Measurements from ENCODE around the gene P2RY14. TPM values are rescaled to one million over a fixed set of nuclear protein-coding genes. Genes with fewer than 3 reads are reported as not detected.

Gene P2RY14
- total RNA-seq, 1 donor from 2014 or later, result 0.60 TPM

DNA sequence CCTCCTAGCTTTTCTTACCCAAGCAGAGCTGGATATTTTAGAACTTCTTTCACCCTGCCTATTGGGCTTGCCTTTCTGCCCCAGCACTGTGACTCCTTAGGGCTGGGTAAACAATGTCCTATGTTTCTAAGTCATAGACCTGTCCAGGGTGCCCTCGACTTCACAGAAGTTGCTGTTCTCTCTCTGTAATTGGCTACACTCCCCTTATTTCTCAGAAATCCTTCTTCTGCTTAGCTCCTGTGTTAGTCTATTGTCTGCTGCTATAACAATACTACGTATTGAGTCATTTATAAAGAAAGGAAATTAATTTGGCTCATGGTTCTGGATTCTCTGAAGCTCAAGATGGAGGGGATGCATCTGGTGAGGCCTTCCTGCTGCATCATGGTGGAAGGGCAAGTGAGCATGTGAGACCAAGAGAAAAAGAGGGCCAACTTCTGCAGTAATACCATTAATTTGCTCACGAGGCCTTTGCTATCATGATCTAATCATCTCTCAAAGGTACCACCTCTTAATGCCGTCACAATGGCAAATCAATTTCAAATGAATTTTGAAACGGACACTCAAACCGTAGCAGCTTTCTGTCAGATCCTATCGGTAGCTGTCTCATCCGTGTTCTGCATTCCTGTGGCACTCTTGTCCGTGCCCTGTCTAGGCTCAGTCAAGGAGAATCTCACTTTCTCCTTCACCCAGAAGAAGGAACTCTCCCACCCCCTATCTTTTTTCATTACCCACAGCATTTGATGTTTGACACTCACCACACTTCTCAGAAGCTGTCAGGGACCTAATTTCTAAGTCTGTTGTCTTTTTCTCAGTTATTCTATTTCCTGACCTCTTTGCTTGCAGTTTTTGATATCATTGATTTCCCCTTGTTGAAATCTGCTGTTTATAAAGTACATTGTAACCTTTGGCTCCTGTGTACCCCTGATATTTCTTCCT is 53.0 kb downstream of the P2RY14 start:
- H3K4me3 Mint-ChIP-seq, result no peak overlapping the region
- TF ChIP-seq, protein P1, sequence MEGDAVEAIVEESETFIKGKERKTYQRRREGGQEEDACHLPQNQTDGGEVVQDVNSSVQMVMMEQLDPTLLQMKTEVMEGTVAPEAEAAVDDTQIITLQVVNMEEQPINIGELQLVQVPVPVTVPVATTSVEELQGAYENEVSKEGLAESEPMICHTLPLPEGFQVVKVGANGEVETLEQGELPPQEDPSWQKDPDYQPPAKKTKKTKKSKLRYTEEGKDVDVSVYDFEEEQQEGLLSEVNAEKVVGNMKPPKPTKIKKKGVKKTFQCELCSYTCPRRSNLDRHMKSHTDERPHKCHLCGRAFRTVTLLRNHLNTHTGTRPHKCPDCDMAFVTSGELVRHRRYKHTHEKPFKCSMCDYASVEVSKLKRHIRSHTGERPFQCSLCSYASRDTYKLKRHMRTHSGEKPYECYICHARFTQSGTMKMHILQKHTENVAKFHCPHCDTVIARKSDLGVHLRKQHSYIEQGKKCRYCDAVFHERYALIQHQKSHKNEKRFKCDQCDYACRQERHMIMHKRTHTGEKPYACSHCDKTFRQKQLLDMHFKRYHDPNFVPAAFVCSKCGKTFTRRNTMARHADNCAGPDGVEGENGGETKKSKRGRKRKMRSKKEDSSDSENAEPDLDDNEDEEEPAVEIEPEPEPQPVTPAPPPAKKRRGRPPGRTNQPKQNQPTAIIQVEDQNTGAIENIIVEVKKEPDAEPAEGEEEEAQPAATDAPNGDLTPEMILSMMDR (conservative IDR thresholded peaks at IDR 0.05), result no peak
- H3K36me3 Mint-ChIP-seq, result peaks cover 14% of the 10 kb centered on the region
- H3K4me1 Mint-ChIP-seq (ENCODE audit: unreplicated experiment), result peaks cover 12% of the 10 kb centered on the region
- H3K27ac Mint-ChIP-seq, result no peak overlapping the region
- H3K27me3 Mint-ChIP-seq, result peaks cover 4% of the 10 kb centered on the region
- H3K9me3 Mint-ChIP-seq, result peaks cover 7% of the 10 kb centered on the region
- no peak for DNase-seq (ENCODE audit: extremely low spot score, unreplicated experiment)

DNA sequence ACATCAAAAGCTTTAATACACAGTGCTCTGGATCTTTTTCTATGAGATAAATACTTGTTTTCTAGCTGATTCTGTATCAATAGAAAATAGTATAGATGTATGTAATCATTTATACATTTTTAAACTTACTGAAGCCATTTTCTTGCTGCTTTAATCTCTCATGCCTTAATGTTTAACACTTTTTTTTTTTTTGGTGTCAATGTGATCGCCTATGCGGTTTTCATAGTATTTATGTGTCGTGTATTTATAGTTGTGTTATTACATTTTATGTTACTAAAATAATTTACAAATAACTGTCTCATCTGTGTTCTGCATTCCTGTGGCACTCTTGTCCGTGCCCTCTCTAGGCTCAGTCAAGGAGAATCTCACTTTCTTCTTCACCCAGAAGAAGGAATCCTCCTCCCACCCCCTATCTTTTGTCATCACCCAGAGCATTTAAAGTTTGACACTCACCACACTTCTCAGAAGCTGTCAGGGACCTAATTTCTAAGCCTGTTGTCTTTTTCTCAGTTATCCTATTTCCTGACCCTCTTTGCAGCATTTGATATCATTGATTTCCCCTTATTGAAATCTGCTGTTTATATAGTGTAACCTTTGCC is 54.0 kb downstream of the P2RY14 start:
- H3K36me3 Mint-ChIP-seq, result peaks cover 14% of the 10 kb centered on the region
- H3K27ac Mint-ChIP-seq, result no peak overlapping the region
- DNase-seq (ENCODE audit: extremely low spot score, unreplicated experiment), result no peak
- peaks cover 4% of the 10 kb centered on the region for H3K27me3 Mint-ChIP-seq
- H3K4me1 Mint-ChIP-seq (ENCODE audit: unreplicated experiment), result peaks cover 12% of the 10 kb centered on the region
- no peak overlapping the region for H3K4me3 Mint-ChIP-seq
- TF ChIP-seq, protein P1 (conservative IDR thresholded peaks at IDR 0.05), result no peak
- peaks cover 7% of the 10 kb centered on the region for H3K9me3 Mint-ChIP-seq

DNA sequence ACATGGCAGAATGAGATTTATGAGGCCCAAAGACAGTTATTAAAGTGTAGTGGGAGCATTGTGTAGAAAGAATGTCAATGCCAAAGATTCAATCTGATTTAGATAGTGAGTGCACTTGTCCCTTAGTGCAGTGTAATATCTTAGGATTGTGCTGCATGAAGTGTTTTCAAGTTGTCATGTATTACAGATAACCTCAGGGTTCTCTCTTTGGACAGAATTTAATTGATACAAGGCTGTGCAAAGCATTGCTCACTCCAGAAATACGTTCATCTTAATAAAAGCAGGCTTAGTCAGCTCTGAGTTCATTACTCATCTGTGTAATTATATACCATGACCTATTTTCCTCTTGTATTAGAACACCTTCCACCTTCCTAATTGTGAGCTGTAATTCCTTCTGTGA is 59.3 kb downstream of the P2RY14 start:
- no peak overlapping the region for H3K27ac Mint-ChIP-seq

DNA sequence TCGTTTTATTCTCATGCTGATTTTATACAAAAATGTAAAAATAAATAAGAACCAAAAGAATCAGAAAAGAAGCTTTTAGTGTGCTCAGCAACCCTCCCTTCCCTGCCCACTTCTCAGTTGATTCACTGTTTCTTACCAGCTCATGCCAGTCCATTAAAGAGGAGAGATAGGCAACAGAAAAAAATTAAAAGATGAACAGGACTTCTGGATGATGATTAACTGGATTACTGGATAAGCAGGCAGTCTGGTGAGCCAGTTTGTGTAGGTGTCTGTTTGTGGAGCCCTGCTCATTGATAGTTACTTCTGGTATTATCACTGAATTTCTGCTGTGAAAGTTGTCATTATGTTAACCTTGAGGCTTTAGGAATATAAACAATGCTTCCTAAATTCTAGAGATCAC is 60.2 kb downstream of the P2RY14 start:
- no peak for DNase-seq (ENCODE audit: extremely low spot score, unreplicated experiment)
- H3K9me3 Mint-ChIP-seq, result peaks cover 7% of the 10 kb centered on the region
- peaks cover 14% of the 10 kb centered on the region for H3K36me3 Mint-ChIP-seq
- peaks cover 4% of the 10 kb centered on the region for H3K27me3 Mint-ChIP-seq
- TF ChIP-seq, protein P1 (conservative IDR thresholded peaks at IDR 0.05), result no peak
- H3K4me1 Mint-ChIP-seq (ENCODE audit: unreplicated experiment), result no peaks in the 10 kb centered on the region
- H3K4me3 Mint-ChIP-seq, result no peak overlapping the region
- H3K27ac Mint-ChIP-seq, result no peak overlapping the region

More for the DNA sequence above, 59.3 kb downstream of the P2RY14 start:
- H3K4me3 Mint-ChIP-seq, result no peak overlapping the region
- TF ChIP-seq, protein P1 (conservative IDR thresholded peaks at IDR 0.05), result no peak
- DNase-seq (ENCODE audit: extremely low spot score, unreplicated experiment), result no peak
- H3K9me3 Mint-ChIP-seq, result peaks cover 7% of the 10 kb centered on the region
- H3K27me3 Mint-ChIP-seq, result peaks cover 4% of the 10 kb centered on the region
- peaks cover 14% of the 10 kb centered on the region for H3K36me3 Mint-ChIP-seq
- H3K4me1 Mint-ChIP-seq (ENCODE audit: unreplicated experiment), result no peaks in the 10 kb centered on the region

DNA sequence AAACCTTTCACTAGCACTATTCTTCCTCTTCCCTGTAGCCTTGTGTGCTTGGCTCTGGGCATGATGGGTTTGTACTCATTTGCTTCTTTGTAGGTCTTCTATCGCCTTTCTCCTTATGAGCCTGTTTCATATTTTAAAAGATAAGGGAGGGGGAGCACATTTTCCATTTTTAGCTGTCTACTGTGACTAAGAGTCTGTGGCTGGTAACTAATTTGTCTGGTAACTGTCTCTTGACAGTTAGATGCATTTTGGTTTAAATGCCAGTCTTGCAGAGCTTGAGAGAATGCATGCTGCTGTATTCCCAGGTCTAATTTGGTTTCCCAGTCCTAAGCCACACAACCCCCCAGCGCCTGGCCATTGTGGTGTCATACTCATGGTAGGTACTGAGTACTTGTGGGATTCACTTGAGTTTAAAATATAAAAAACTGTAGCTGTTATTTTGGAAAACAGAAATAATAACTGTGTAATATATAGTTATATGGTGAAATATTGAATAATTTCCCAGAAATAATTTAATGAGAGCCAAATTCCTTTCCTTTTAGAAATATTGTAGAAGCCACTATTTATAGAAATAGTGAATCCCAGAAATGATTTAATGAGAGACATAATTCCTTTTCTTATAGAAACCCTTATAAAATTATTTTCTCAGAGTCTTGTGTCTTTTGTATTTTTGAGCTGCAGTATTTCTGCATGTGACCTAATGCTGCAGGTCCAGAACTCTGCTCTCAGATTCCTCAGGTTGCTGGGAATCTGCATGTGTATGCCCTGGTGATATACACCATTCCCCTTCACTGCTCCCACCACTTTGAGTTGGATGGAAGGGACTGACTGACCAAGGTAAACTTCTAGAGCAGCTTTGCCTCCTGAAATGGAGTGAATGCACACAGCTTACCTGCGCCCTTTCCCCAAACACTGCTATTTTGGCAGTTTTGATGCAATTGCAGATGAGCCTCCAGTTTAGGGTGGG is 61.4 kb downstream of the P2RY14 start:
- Mint-ChIP-seq H3K36me3 (peaks cover 6% of the 10 kb centered on the region), H3K27ac (no peak overlapping the region), H3K4me1 (ENCODE audit: unreplicated experiment) (no peaks in the 10 kb centered on the region), H3K4me3 (no peak overlapping the region), H3K27me3 (peaks cover 4% of the 10 kb centered on the region), H3K9me3 (peaks cover under 1% of the 10 kb centered on the region)
- DNase-seq (ENCODE audit: extremely low spot score, unreplicated experiment), result no peak
- TF ChIP-seq, protein P1 (conservative IDR thresholded peaks at IDR 0.05), result no peak

Data from type B pancreatic cell (in vitro differentiated cells).